ENCODE measurements around the gene FDX2.

DNA sequence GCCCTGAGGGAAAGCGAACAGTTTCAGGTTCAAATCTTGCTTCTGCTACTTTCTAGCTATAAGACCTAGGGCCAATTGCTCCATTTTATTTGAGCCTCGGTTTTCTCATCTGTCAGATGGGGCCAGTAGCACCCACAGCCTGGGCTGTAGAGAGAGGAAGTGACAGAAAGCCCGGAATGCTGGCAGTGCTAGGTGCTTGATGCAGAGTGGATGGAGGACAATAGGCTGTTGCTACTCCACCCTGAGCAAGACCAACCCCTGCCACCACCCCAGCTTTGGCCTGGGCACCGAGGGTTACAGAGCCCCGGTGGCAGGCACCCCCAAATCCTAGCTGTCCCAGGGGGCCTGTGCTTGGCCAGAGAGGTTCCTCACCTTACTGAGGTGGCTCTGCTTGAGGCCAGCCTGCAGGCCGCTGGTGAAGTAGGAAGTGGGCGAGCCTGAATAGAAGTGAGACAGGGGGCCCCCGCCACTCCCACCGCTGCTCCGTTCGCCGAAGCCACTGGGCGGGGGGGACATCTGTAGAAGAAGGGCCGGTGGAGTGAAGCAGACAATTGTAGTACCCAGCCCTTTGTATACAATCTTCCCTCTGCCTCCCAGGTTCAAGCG, 2.1 kb upstream of the FDX2 start:
- TF ChIP-seq, protein P1, sequence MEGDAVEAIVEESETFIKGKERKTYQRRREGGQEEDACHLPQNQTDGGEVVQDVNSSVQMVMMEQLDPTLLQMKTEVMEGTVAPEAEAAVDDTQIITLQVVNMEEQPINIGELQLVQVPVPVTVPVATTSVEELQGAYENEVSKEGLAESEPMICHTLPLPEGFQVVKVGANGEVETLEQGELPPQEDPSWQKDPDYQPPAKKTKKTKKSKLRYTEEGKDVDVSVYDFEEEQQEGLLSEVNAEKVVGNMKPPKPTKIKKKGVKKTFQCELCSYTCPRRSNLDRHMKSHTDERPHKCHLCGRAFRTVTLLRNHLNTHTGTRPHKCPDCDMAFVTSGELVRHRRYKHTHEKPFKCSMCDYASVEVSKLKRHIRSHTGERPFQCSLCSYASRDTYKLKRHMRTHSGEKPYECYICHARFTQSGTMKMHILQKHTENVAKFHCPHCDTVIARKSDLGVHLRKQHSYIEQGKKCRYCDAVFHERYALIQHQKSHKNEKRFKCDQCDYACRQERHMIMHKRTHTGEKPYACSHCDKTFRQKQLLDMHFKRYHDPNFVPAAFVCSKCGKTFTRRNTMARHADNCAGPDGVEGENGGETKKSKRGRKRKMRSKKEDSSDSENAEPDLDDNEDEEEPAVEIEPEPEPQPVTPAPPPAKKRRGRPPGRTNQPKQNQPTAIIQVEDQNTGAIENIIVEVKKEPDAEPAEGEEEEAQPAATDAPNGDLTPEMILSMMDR (IDR thresholded peaks at IDR 0.05) = no peak
- TF ChIP-seq POLR2AphosphoS5 (IDR thresholded peaks at IDR 0.05) (no peak), POLR2A (IDR thresholded peaks at IDR 0.05) (no peak)
